ENCODE results near the gene ACOX3. TPM values are rescaled to one million over a fixed set of nuclear protein-coding genes. Genes with fewer than 3 reads are reported as not detected.
"Not testable (repeated sequence)": the region's sequence is repeated elsewhere in the genome, so short reads cannot be mapped to it uniquely, and the experiment has no call there.

Gene ACOX3
- 21.9 and 26.5 TPM in 2 replicates for total RNA-seq (2014; rRNA removed; shearing (Covaris generic))

- peak; percentile 78 for DNase-seq (ENCODE audit: low spot score)
Measured at GRCh38 chr4:8440492-8441311, at the start of gene ACOX3, which contains the start of gene TRMT44. ACOX3 (minus strand) TSS chr4:8440723; CDS start chr4:8416521, 24,202 bp downstream. TRMT44 (plus strand) TSS chr4:8440777; CDS start chr4:8440823, 46 bp downstream.

GRCh38 chr4:8488791-8489369, 48.4 kb upstream of the ACOX3 start:
- DNase-seq (ENCODE audit: low spot score): no peak

GRCh38 chr4:8486643-8487042, 46.1 kb upstream of the ACOX3 start:
- not testable (repeated sequence) for DNase-seq (ENCODE audit: low spot score)

- DNase-seq (ENCODE audit: low spot score): no peak
Measured at GRCh38 chr4:8480221-8480620, 39.7 kb upstream of the ACOX3 start.

GRCh38 chr4:8478801-8479744, 38.5 kb upstream of the ACOX3 start:
- no peak for DNase-seq (ENCODE audit: low spot score)

- no peak for DNase-seq (ENCODE audit: low spot score)
Measured at GRCh38 chr4:8478371-8478770, 37.8 kb upstream of the ACOX3 start.

GRCh38 chr4:8477676-8478075, 37.2 kb upstream of the ACOX3 start:
- DNase-seq (ENCODE audit: low spot score): no peak

- DNase-seq (ENCODE audit: low spot score): no peak
Measured at GRCh38 chr4:8477095-8477635, 36.6 kb upstream of the ACOX3 start.

- DNase-seq (ENCODE audit: low spot score): no peak
Measured at GRCh38 chr4:8475751-8476575, 35.4 kb upstream of the ACOX3 start.

- DNase-seq (ENCODE audit: low spot score): no peak
Measured at GRCh38 chr4:8474856-8475255, 34.3 kb upstream of the ACOX3 start.

GRCh38 chr4:8473920-8474590, 33.5 kb upstream of the ACOX3 start:
- DNase-seq (ENCODE audit: low spot score): no peak

- DNase-seq (ENCODE audit: low spot score): no peak
Measured at GRCh38 chr4:8473198-8473919, 32.8 kb upstream of the ACOX3 start.

- peak; percentile 82 for DNase-seq (ENCODE audit: low spot score)
Measured at GRCh38 chr4:8472689-8473197, 32.2 kb upstream of the ACOX3 start.

GRCh38 chr4:8472158-8472688, 31.7 kb upstream of the ACOX3 start:
- DNase-seq (ENCODE audit: low spot score): no peak

- DNase-seq (ENCODE audit: low spot score): no peak
Measured at GRCh38 chr4:8471211-8471875, 30.8 kb upstream of the ACOX3 start.

GRCh38 chr4:8470451-8471024, 30.0 kb upstream of the ACOX3 start:
- DNase-seq (ENCODE audit: low spot score): no peak

GRCh38 chr4:8469550-8469949, 29.0 kb upstream of the ACOX3 start:
- DNase-seq (ENCODE audit: low spot score): no peak

Data from A172 (cell line).